GM13976 (cell line): ENCODE data around the gene WHRN.
A peak's percentile ranks its signal among the peaks of the same experiment; 100 is the strongest.

Source experiments
- DNase-seq: peaks from one replicate; pipeline ENCODE4 v3.0.0; 2012; ENCODE audit warnings: low spot score
- CTCF ChIP-seq: IDR thresholded peaks from 2 replicates; pipeline ENCODE4 v1.5.1; 2012; ENCODE audit warnings: borderline replicate concordance, mild to moderate bottlenecking; ENCODE audit not compliant: insufficient read depth; ENCODE audit errors: extremely low read depth, missing control alignments, control extremely low read depth
- in situ Hi-C: fragments of 300-500 bp; cut with MboI; formaldehyde crosslinking; loops from one replicate; pipeline ENCODE4 v1.12.0; 2022; ENCODE audit warnings: low sequenced_read_pairs, mixed read lengths, inconsistent platforms; ENCODE audit not compliant: unreplicated experiment

The WHRN gene

GRCh38 chr9:114378016-114378415, 127.3 kb downstream of the WHRN start:
- TF ChIP-seq CTCF: no peak
- in situ Hi-C loops: no loop called here
- no peak for DNase-seq

- no peak for TF ChIP-seq CTCF
- no peak for DNase-seq
- in situ Hi-C loops: no loop called here
These were observed 128.5 kb downstream of the WHRN start for GRCh38 chr9:114376586-114377445.

DNA sequence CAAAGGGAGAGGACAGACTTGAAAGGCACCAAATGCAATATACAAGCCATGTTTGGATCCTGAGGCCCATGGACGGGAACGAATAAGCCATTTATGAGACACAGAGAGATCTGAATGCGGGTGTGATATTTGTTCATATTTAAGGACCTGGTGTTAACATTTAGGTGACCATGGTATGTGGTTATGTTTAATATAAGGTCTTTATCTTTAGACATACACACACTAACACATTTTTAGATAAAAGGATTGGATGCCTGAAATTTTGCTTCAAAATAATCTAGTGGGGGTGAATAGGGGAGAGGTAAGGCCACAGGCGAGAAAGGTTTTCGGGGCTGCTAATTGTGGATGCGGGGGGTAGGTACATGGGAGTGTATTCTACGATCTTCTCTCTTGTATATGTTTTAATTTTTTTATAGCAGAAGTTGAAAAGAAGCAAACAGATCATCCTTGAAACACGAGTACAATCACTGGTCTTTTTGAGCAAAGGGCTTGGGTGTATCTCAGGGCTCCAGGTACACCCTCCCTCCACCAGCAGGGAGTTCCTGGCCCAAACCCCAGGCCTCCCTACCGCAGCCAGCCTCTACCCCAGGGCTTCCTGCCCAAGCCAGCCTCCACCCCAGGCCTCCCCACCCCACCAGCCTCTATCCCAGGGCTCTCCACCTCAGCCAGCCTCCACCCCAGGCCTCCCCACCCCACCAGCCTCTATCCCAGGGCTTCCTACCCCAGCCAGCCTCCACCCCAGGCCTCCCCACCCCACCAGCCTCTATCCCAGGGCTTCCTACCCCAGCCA, 129.7 kb downstream of the WHRN start:
- DNase-seq: no peak
- TF ChIP-seq CTCF: no peak
- in situ Hi-C loops: no loop called here

DNA sequence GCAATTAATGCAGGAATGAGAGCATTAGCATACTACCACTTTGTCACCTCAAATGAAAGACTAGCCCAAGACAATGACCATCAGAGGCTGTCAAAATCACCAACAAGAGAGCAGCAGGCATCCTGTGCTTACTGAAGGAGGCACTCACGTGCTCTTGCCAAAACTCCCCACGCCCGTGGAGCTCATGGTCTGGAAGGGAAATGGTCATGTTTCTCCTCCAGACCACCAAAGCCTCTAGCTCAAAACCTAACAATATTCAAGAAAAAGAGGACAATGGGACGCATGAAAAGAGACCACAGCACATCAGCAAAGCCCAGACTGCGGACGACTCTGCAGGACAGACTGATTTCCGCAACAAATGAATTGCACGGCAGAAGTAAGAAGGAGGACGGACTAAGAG, 130.3 kb downstream of the WHRN start:
- in situ Hi-C loops: no loop called here
- no peak for DNase-seq
- TF ChIP-seq CTCF: no peak

GRCh38 chr9:114373960-114374730, 131.1 kb downstream of the WHRN start:
- in situ Hi-C loops: no loop called here
- no peak for DNase-seq
- no peak for TF ChIP-seq CTCF

GRCh38 chr9:114372921-114373448, 132.3 kb downstream of the WHRN start:
- in situ Hi-C loops: no loop called here
- peak; percentile 85 for DNase-seq
- TF ChIP-seq CTCF: no peak
